ENCODE measurements around the gene DGKD.

DGKD gene

GRCh38 chr2:233406865-233407264 is 52.6 kb downstream of the DGKD start:
- H3F3A ChIP-seq (ENCODE audit: insufficient read depth) = no peaks in the 10 kb centered on the region
- no peaks in the 10 kb centered on the region for H3K27me3 ChIP-seq (ENCODE audit: low read length)
- no peak overlapping the region for H3K27ac ChIP-seq (ENCODE audit: low read depth, low read length)
- no peak overlapping the region for H3K9ac ChIP-seq (ENCODE audit: low read length)
- no peak overlapping the region for H3K4me2 ChIP-seq (ENCODE audit: low read depth, low read length, poor library complexity, severe bottlenecking)
- no peaks in the 10 kb centered on the region for H3K9me3 ChIP-seq (ENCODE audit: insufficient read depth, low read length)
- no peaks in the 10 kb centered on the region for H4K20me1 ChIP-seq (ENCODE audit: low read depth, low read length)
- no peaks in the 10 kb centered on the region for H3K79me2 ChIP-seq (ENCODE audit: insufficient read depth, low read length)
- H3K9me2 ChIP-seq (replicated peaks; ENCODE audit: insufficient read depth, low read length) = no peaks in the 10 kb centered on the region
- TF ChIP-seq EZH2phosphoT487 (conservative IDR thresholded peaks at IDR 0.05; ENCODE audit: low read length) (no peak), CTCF (IDR thresholded peaks at IDR 0.05; ENCODE audit: insufficient read depth, low read length, poor library complexity, severe bottlenecking) (no peak)
- H3K36me3 ChIP-seq (ENCODE audit: low read length) = peaks cover 14% of the 10 kb centered on the region
- no peak overlapping the region for H2AFZ ChIP-seq (ENCODE audit: low read depth, low read length, severe bottlenecking)
- H3K4me3 ChIP-seq (ENCODE audit: insufficient read depth, low read length, poor library complexity, severe bottlenecking) = no peak overlapping the region

GRCh38 chr2:233407771-233408181 is 53.5 kb downstream of the DGKD start:
- no peak overlapping the region for H3K27ac ChIP-seq (ENCODE audit: low read depth, low read length)
- no peaks in the 10 kb centered on the region for H3K9me3 ChIP-seq (ENCODE audit: insufficient read depth, low read length)
- H3K4me3 ChIP-seq (ENCODE audit: insufficient read depth, low read length, poor library complexity, severe bottlenecking) = no peak overlapping the region
- peaks cover 17% of the 10 kb centered on the region for H3K36me3 ChIP-seq (ENCODE audit: low read length)
- no peaks in the 10 kb centered on the region for H3K27me3 ChIP-seq (ENCODE audit: low read length)
- no peak for TF ChIP-seq EZH2phosphoT487 (conservative IDR thresholded peaks at IDR 0.05; ENCODE audit: low read length)
- H3K79me2 ChIP-seq (ENCODE audit: insufficient read depth, low read length) = no peaks in the 10 kb centered on the region
- H3K9ac ChIP-seq (ENCODE audit: low read length) = no peak overlapping the region
- no peak overlapping the region for H3K4me2 ChIP-seq (ENCODE audit: low read depth, low read length, poor library complexity, severe bottlenecking)
- H2AFZ ChIP-seq (ENCODE audit: low read depth, low read length, severe bottlenecking) = no peak overlapping the region
- no peaks in the 10 kb centered on the region for H4K20me1 ChIP-seq (ENCODE audit: low read depth, low read length)
- H3K9me2 ChIP-seq (replicated peaks; ENCODE audit: insufficient read depth, low read length) = no peaks in the 10 kb centered on the region
- H3F3A ChIP-seq (ENCODE audit: insufficient read depth) = no peaks in the 10 kb centered on the region

GRCh38 chr2:233408366-233409285 is 54.3 kb downstream of the DGKD start:
- Histone ChIP-seq H3K9me2 (replicated peaks; ENCODE audit: insufficient read depth, low read length) (no peaks in the 10 kb centered on the region), H4K20me1 (ENCODE audit: low read depth, low read length) (no peaks in the 10 kb centered on the region), H3K9ac (ENCODE audit: low read length) (no peak overlapping the region), H3K4me2 (ENCODE audit: low read depth, low read length, poor library complexity, severe bottlenecking) (no peak overlapping the region), H3K4me3 (ENCODE audit: insufficient read depth, low read length, poor library complexity, severe bottlenecking) (no peak overlapping the region), H3K9me3 (ENCODE audit: insufficient read depth, low read length) (no peaks in the 10 kb centered on the region), H3K27me3 (ENCODE audit: low read length) (no peaks in the 10 kb centered on the region), H3F3A (ENCODE audit: insufficient read depth) (no peaks in the 10 kb centered on the region), H3K36me3 (ENCODE audit: low read length) (peaks cover 17% of the 10 kb centered on the region), H3K27ac (ENCODE audit: low read depth, low read length) (no peak overlapping the region), H3K79me2 (ENCODE audit: insufficient read depth, low read length) (no peaks in the 10 kb centered on the region), H2AFZ (ENCODE audit: low read depth, low read length, severe bottlenecking) (no peak overlapping the region)
- no peak for TF ChIP-seq EZH2phosphoT487 (conservative IDR thresholded peaks at IDR 0.05; ENCODE audit: low read length)
- TF ChIP-seq CTCF (IDR thresholded peaks at IDR 0.05; ENCODE audit: insufficient read depth, low read length, poor library complexity, severe bottlenecking) = no peak
